Activated CD8-positive, alpha-beta memory T cell treated with anti-CD3 and anti-CD28 coated beads, Interleukin-2, amount 10 ng/mL, durations not matched to agents 7 days and 5 days (primary cell): Measurements from ENCODE around the gene ZC3HAV1L. TPM values are rescaled to one million over a fixed set of nuclear protein-coding genes. Genes with fewer than 3 reads are reported as not detected.
"Not testable (repeated sequence)": the region's sequence is repeated elsewhere in the genome, so short reads cannot be mapped to it uniquely, and the experiment has no call there.

Experiments used
- ATAC-seq: fragments of 150-1000 bp; cut with Tn5 transposase; one replicate; pipeline ENCODE4 v1.10.0; 2021; ENCODE audit warnings: moderate library complexity
- CTCF ChIA-PET: fragments of 350-600 bp; sonication (Branson Sonifier 250); formaldehyde crosslinking; loops from one replicate; lab custom pipeline; 2021; ENCODE audit warnings: antibody characterized with exemption; lab: Charles Lee
- DNase-seq: peaks from one replicate; pipeline ENCODE4 v3.0.0-alpha.2; 2020
- H3K27ac Mint-ChIP-seq: one replicate; pipeline ENCODE4 v1.8.0; 2021; ENCODE audit warnings: mild to moderate bottlenecking, mixed read lengths
- H3K27me3 Mint-ChIP-seq: one replicate; pipeline ENCODE4 v1.8.0; 2021; ENCODE audit warnings: mixed read lengths
- H3K36me3 Mint-ChIP-seq: one replicate; pipeline ENCODE4 v1.8.0; 2021; ENCODE audit warnings: mild to moderate bottlenecking, mixed read lengths
- H3K4me1 Mint-ChIP-seq: one replicate; pipeline ENCODE4 v1.8.0; 2021; ENCODE audit warnings: mixed read lengths
- H3K4me3 Mint-ChIP-seq: one replicate; pipeline ENCODE4 v1.8.0; 2021; ENCODE audit warnings: mild to moderate bottlenecking, moderate library complexity, mixed read lengths
- H3K9me3 Mint-ChIP-seq: one replicate; pipeline ENCODE4 v1.8.0; 2022; ENCODE audit warnings: low read depth, mixed read lengths
- total RNA-seq, 2 experiments: library from RNA; stranded (reverse); gene quantifications; one replicate each; pipeline ENCODE4 v1.2.3, GENCODE V29; 2021

ZC3HAV1L gene
- total RNA-seq, 2 experiments from 2014 or later = 15.7 to 17.9 TPM

DNA sequence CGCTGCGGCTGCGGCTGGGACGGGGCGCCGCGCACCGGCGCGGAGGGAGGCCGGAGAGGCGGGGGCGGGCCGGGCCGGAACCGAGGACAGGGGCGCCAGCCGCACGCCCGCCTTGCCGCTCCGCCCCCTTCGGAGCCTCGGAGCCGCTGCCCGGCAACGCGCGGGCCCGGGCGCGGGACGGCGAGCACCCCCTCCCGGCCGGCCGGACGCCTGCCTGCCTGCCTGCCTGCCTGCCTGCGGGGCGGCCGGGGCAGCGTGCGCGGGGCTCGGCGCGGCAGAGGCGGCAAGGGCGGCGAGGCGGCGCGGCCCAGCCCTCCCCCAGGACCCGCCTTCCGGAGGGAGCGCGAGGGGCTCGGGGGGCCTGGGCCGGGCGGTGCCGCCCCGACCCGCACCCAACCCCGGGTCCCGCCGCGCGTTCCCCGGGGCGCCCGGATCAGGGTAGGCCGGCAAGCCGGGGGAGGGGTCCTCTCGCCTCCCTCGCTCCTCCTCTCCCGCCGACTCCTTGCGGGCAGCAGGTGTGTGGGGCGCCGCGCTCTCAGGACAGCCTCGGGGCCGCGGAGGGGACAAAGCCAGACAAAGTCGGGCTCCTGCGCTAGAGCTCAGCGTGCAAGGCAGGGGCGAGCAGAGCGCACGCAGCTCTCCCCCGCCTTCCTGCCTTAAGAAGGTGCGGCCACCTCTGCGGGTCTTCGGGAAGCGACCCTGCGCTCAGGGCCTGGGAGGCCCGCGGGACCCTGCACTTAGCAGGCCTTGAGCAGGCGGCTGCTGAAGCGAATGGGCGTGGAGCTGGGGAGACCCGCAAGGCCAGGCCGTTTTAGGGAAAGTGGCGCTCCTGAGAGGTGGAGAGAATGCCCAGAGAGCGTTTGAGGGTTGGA, 54.3 kb downstream of the ZC3HAV1L start, which contains the start of gene KIAA1549:
Gene KIAA1549 (minus strand): TSS at position 58 of the 872 bp plus-strand sequence. CDS start 120 bp downstream, outside the sequence.
- peak within 1 kb of the TSS; percentile 29 for H3K27ac Mint-ChIP-seq
- peak; percentile 70 for DNase-seq
- ATAC-seq = peak; percentile 93
- H3K4me1 Mint-ChIP-seq = peaks cover 14% of the 10 kb centered on the region
- peaks cover 57% of the 10 kb centered on the region for H3K27me3 Mint-ChIP-seq
- no peaks in the 10 kb centered on the region for H3K36me3 Mint-ChIP-seq
- H3K4me3 Mint-ChIP-seq = peak within 1 kb of the TSS; percentile 78
- no peaks in the 10 kb centered on the region for H3K9me3 Mint-ChIP-seq
- CTCF ChIA-PET = interaction anchor here (1.2 to 3.3 kb wide), 4 partner anchors 35 to 105 kb away, joined by 3 to 24 read pairs (median 4); no protein-coding TSS in a partner anchor

DNA sequence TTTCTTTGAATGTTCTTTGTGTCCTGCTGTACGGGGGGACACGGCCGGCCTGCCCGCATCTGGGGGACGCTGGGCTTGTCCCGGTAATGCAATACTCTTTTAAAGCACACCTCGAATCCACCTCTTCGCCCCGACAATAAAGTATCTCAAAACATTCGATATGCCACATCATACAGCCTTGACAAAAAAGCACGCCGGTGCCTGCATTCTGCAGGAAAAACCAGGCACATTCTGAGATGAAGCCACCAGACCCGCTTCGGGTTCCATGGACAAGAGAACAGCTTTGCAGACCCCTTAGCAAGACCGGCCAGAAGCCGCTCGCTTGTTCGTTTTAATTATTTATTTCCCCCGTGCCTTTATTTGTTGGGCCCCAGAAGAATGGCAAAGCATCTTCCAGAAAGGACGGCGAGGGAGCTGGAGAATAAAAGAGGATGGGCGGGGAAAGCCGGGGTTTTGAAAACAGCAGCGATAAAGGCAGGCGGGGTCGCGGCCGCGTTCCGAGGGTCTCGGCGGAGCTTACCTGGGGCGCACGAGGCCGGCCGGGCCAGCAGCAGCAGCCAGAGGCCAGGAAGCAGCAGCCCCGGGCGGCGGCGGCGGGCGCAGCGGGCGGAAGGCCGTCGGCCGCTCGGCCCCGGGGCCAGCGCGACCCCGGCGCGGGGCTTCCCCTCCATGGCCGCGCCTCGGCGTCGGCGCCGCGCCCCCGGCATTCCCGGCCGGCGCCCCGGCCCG, 55.1 kb downstream of the ZC3HAV1L start:
- no peak for DNase-seq
- ATAC-seq = peak; percentile 32
- peak overlapping the region; percentile 78 for H3K4me3 Mint-ChIP-seq
- H3K27ac Mint-ChIP-seq = peak overlapping the region; percentile 29
- peaks cover 52% of the 10 kb centered on the region for H3K27me3 Mint-ChIP-seq
- H3K36me3 Mint-ChIP-seq = no peaks in the 10 kb centered on the region
- peaks cover 14% of the 10 kb centered on the region for H3K4me1 Mint-ChIP-seq
- no peaks in the 10 kb centered on the region for H3K9me3 Mint-ChIP-seq
- CTCF ChIA-PET = interaction anchor here (1.4 to 3.3 kb wide), 3 partner anchors 36 to 95 kb away, joined by 3 to 24 read pairs (median 5); no protein-coding TSS in a partner anchor

DNA sequence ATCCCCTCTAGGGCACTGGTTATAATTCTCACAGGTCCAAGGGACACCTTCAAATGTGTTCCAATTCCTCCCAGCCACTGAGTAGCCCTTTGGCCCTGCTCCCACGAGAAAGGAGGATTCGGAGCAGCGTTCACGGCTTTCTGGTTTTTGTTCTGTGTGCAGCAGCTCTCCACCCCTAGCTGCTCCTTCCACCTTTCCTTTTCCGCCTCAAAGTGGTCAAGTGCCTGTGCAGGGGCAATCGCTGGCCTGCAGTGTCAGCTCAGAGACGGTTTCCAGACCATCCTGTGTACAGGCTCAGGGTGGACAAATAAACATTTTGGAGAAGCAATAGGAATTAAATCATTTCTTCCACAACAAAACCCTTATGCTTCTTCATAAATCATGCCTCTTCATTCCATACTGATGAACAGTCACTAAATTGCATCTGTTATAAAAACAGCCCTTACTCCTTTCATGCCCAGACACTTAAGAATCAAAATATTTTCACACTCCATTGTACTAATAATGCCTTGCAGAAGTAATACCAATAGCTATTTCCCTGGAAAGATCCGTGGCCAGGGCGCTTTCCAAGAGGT, 55.8 kb downstream of the ZC3HAV1L start:
- peak overlapping the region; percentile 78 for H3K4me3 Mint-ChIP-seq
- H3K9me3 Mint-ChIP-seq = no peaks in the 10 kb centered on the region
- CTCF ChIA-PET = interaction anchor here (1.6 kb wide), 1 partner anchor 94 kb away, joined by 5 read pairs; no protein-coding TSS in a partner anchor
- DNase-seq (no peak), ATAC-seq (no peak)
- no peaks in the 10 kb centered on the region for H3K36me3 Mint-ChIP-seq
- H3K27me3 Mint-ChIP-seq = peaks cover 54% of the 10 kb centered on the region
- peaks cover 14% of the 10 kb centered on the region for H3K4me1 Mint-ChIP-seq
- H3K27ac Mint-ChIP-seq = no peak overlapping the region

DNA sequence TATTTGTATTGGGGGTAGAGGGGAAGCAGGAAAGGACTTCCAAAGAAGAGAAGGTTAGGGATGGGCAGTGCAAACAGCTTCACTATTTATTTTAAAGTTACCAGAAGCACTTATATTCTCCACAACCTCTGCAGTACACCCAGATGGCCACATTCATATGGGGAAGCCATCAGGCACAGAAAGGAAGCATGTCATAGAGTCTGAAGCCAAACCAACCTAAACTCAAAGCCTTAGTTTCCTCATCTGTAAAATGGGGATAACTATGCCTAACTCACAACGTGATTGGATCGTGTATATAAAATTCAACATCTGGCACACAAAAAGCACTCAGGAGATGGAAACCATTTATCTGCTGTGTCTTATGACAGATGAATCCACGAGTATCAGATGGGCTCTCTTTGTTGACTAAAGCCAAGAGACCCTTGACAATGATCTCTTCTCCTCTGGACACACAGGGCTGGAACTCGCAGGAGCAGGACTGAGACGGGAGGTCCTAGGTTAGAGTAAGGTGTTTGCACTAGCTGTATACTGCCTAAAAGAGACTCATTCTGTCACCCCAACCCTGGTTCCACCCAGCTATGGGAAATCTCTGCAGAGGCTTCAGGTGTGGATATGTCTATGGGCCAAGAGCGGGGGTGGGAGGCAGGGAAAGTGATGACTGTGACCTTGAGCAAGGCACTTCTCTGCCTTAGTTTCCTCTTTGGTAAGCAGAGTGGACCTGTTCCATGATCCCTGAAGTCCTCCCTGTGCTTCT, 56.4 kb downstream of the ZC3HAV1L start:
- DNase-seq = no peak
- Mint-ChIP-seq H3K27ac (no peak overlapping the region), H3K36me3 (no peaks in the 10 kb centered on the region), H3K27me3 (peaks cover 60% of the 10 kb centered on the region), H3K9me3 (no peaks in the 10 kb centered on the region), H3K4me1 (peaks cover 14% of the 10 kb centered on the region), H3K4me3 (peak overlapping the region; percentile 32)
- ATAC-seq = no peak
- CTCF ChIA-PET = interaction anchor here (1.6 to 1.8 kb wide), 2 partner anchors 93 kb away, joined by 5 read pairs; no protein-coding TSS in a partner anchor

DNA sequence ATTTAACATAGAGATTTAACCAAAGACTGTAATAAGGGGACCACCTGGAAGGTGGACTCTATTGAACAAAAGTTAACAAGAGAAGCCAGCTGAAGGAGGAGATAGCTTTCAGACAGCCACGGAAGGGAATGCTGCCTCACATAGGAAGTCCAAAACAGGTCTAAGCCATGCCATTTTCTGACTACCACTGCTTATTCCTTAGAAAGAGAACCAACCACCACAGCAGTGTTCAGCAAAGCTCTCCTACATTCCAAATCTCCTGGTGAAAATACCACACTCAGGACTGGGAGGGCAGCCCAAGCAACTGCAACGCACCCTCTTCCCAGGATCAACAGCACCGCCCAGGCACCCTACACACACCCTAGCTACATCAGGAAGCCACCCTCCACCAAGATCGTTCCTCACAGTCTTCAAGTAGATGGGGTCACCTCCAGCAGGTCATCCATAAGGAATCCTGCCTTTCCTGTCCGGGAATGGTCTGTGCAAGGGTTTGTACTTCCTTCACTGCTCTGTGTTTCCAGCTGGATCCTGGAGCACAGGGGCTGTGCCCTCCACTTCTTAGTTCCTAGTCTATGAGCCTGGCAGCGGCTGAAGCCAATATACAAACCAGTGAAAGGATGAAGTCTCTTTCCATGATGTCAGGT, 57.2 kb downstream of the ZC3HAV1L start:
- DNase-seq = no peak
- no peaks in the 10 kb centered on the region for H3K36me3 Mint-ChIP-seq
- no peaks in the 10 kb centered on the region for H3K9me3 Mint-ChIP-seq
- CTCF ChIA-PET = interaction anchor here (1.8 kb wide), 1 partner anchor 92 kb away, joined by 5 read pairs; no protein-coding TSS in a partner anchor
- no peak overlapping the region for H3K4me3 Mint-ChIP-seq
- no peak for ATAC-seq
- H3K27me3 Mint-ChIP-seq = peaks cover 63% of the 10 kb centered on the region
- H3K27ac Mint-ChIP-seq = no peak overlapping the region
- H3K4me1 Mint-ChIP-seq = peaks cover 14% of the 10 kb centered on the region

DNA sequence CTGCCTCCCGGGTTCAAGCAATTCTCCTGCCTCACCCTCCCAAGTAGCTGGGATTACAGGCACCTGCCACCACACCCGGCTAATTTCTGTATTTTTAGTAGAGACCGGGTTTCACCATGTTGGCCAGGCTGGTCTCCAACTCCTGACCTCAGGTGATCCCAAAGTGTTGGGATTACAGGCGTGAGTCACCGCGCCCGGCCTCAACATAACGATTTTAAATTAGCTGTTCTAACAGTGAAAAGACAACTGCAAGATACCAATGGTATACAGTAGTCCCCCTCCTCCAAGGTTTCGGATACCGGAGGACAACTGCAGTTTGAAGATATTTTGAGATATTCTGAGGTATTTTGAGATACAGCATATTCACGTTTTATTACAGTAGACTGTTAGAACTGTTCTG, 59.7 kb downstream of the ZC3HAV1L start:
- peaks cover 51% of the 10 kb centered on the region for H3K27me3 Mint-ChIP-seq
- H3K9me3 Mint-ChIP-seq, DNase-seq, H3K4me3 Mint-ChIP-seq, ATAC-seq, H3K27ac Mint-ChIP-seq, H3K36me3 Mint-ChIP-seq, H3K4me1 Mint-ChIP-seq: not testable (repeated sequence)
- CTCF ChIA-PET = interaction anchor here (2.3 kb wide), 1 partner anchor 90 kb away, joined by 6 read pairs; no protein-coding TSS in a partner anchor

Other genes with a start within 250 kb of the ZC3HAV1L start
- gene TMEM213, start 238.0 kb downstream of the ZC3HAV1L start, total RNA-seq = under 1 TPM in 1 of 2 experiments, not detected in 1; 0.06 TPM
- gene ATP6V0A4, start 237.8 kb downstream of the ZC3HAV1L start, total RNA-seq = not detected
- 1 to 10 TPM in 1 of 2 experiments, under 1 TPM in 1; 0.61 to 1.1 TPM for gene KIAA1549, start 54.7 kb downstream of the ZC3HAV1L start, total RNA-seq
- 100 to 1,000 TPM; 125 to 139 TPM for gene ZC3HAV1, start 73.7 kb upstream of the ZC3HAV1L start, total RNA-seq
- gene UBN2, start 195.2 kb upstream of the ZC3HAV1L start, total RNA-seq = 10 to 100 TPM; 10.8 to 12.7 TPM